ENCODE measurements around the gene LLGL1.

Gene LLGL1

GRCh38 chr17:18229771-18230170 lies 4.3 kb downstream of the LLGL1 start:
- no peak for DNase-seq (ENCODE audit: low read depth)

- no peak for DNase-seq (ENCODE audit: low read depth)
These were observed 5.1 kb downstream of the LLGL1 start for GRCh38 chr17:18230288-18231141.

- DNase-seq (ENCODE audit: low read depth), result no peak
These were observed 5.7 kb downstream of the LLGL1 start for GRCh38 chr17:18231164-18231563.

GRCh38 chr17:18233803-18234518 lies 8.5 kb downstream of the LLGL1 start:
- no peak for DNase-seq (ENCODE audit: low read depth)

- DNase-seq (ENCODE audit: low read depth), result no peak
These were observed 9.5 kb downstream of the LLGL1 start for GRCh38 chr17:18234853-18235380.

GRCh38 chr17:18235743-18236256 lies 10.4 kb downstream of the LLGL1 start:
- peak; percentile 45 for DNase-seq (ENCODE audit: low read depth)

GRCh38 chr17:18236494-18236893 lies 11.1 kb downstream of the LLGL1 start:
- DNase-seq (ENCODE audit: low read depth), result no peak

GRCh38 chr17:18237461-18237860 lies 12.0 kb downstream of the LLGL1 start:
- no peak for DNase-seq (ENCODE audit: low read depth)

GRCh38 chr17:18238299-18238698 lies 12.9 kb downstream of the LLGL1 start:
- no peak for DNase-seq (ENCODE audit: low read depth)

- no peak for DNase-seq (ENCODE audit: low read depth)
These were observed 15.0 kb downstream of the LLGL1 start for GRCh38 chr17:18240449-18240848.

GRCh38 chr17:18241229-18241871 lies 15.9 kb downstream of the LLGL1 start:
- DNase-seq (ENCODE audit: low read depth), result no peak

GRCh38 chr17:18245038-18245776 lies 19.8 kb downstream of the LLGL1 start:
- no peak for DNase-seq (ENCODE audit: low read depth)

- DNase-seq (ENCODE audit: low read depth), result no peak
These were observed 20.8 kb downstream of the LLGL1 start for GRCh38 chr17:18246109-18246725.

- DNase-seq (ENCODE audit: low read depth), result peak; percentile 17
These were observed 21.6 kb downstream of the LLGL1 start for GRCh38 chr17:18246880-18247612.

- no peak for DNase-seq (ENCODE audit: low read depth)
These were observed 22.2 kb downstream of the LLGL1 start for GRCh38 chr17:18247613-18248001.

GRCh38 chr17:18248300-18248731 lies 22.9 kb downstream of the LLGL1 start:
- DNase-seq (ENCODE audit: low read depth), result peak; percentile 53

- DNase-seq (ENCODE audit: low read depth), result no peak
These were observed 23.4 kb downstream of the LLGL1 start for GRCh38 chr17:18248811-18249210.

GRCh38 chr17:18250259-18250658 lies 24.8 kb downstream of the LLGL1 start:
- no peak for DNase-seq (ENCODE audit: low read depth)

GRCh38 chr17:18250708-18251107 lies 25.3 kb downstream of the LLGL1 start:
- DNase-seq (ENCODE audit: low read depth), result no peak

- DNase-seq (ENCODE audit: low read depth), result no peak
These were observed 25.8 kb downstream of the LLGL1 start for GRCh38 chr17:18251204-18251603.
